Neural cell (in vitro differentiated cells): ENCODE data around the gene CFAP97D1.

Experiments used
- CTCF ChIP-seq: fragments of 450-650 bp; IDR thresholded peaks from 2 replicates; pipeline ENCODE4 v1.5.1; 2014; ENCODE audit warnings: antibody characterized with exemption, mild to moderate bottlenecking, moderate library complexity; ENCODE audit not compliant: poor library complexity, severe bottlenecking
- EP300 ChIP-seq: fragments of 450-650 bp; conservative IDR thresholded peaks from 2 replicates; pipeline ENCODE4 v1.6.1; 2014; ENCODE audit warnings: antibody characterized with exemption, mild to moderate bottlenecking, moderate library complexity; ENCODE audit not compliant: poor library complexity, severe bottlenecking
- EZH2 ChIP-seq: fragments of 200-600, 300-800 bp; shearing (Covaris generic), sonication (generic); IDR thresholded peaks from 2 replicates; pipeline ENCODE4 v1.6.1; 2014; ENCODE audit warnings: antibody characterized with exemption, low read length, borderline replicate concordance, mild to moderate bottlenecking; ENCODE audit not compliant: insufficient read depth, poor library complexity, severe bottlenecking
- MXI1 ChIP-seq: fragments of 450-650 bp; conservative IDR thresholded peaks from 2 replicates; pipeline ENCODE4 v1.6.1; 2014; ENCODE audit warnings: antibody characterized with exemption, mild to moderate bottlenecking; ENCODE audit not compliant: poor library complexity, severe bottlenecking
- POLR2AphosphoS5 ChIP-seq: IDR thresholded peaks from 2 replicates; pipeline ENCODE4 v1.6.1; 2012
- RAD21 ChIP-seq: fragments of 450-650 bp; conservative IDR thresholded peaks from 2 replicates; pipeline ENCODE4 v1.6.1; 2014; ENCODE audit warnings: antibody characterized with exemption, mild to moderate bottlenecking, moderate library complexity
- REST ChIP-seq: IDR thresholded peaks from 2 replicates; pipeline ENCODE4 v1.6.1; 2012; ENCODE audit warnings: borderline replicate concordance
- SMC3 ChIP-seq: fragments of 450-650 bp; conservative IDR thresholded peaks from 2 replicates; pipeline ENCODE4 v1.6.1; 2014; ENCODE audit warnings: antibody characterized with exemption, mild to moderate bottlenecking, moderate library complexity; ENCODE audit not compliant: poor library complexity
- TAF1 ChIP-seq: IDR thresholded peaks from 2 replicates; pipeline ENCODE4 v1.6.1; 2012; ENCODE audit warnings: low read depth

- TF ChIP-seq CTCF = no peak
- TF ChIP-seq EP300 = no peak
- TF ChIP-seq EZH2 = no peak
- no peak for TF ChIP-seq TAF1
- TF ChIP-seq SMC3 = no peak
- TF ChIP-seq POLR2AphosphoS5 = no peak
- TF ChIP-seq MXI1 = no peak
- TF ChIP-seq RAD21 = no peak
- TF ChIP-seq REST = no peak
These were observed 30.1 kb upstream of the CFAP97D1 start for GRCh38 chr17:43750153-43750552.
